Lung (tissue), 12 donors: Measurements from ENCODE around the gene RDH11. TPM values are rescaled to one million over a fixed set of nuclear protein-coding genes. Genes with fewer than 3 reads are reported as not detected.

Source experiments
- ATAC-seq: fragments of 200-7000 bp; cut with Tn5 transposase; one replicate; pipeline ENCODE4 v1.9.1; 2020; ENCODE audit warnings: moderate number of reproducible peaks; ENCODE audit not compliant: insufficient read depth, low FRiP score
- DNase-seq, 3 donors: peaks; one replicate each; pipeline ENCODE4 v3.0.0-alpha.2; 2013 to 2017
- H3K27ac ChIP-seq, 2 donors: one replicate each; pipeline ENCODE4 v1.5.1; 2013; ENCODE audit warnings: mild to moderate bottlenecking in 2 of 2, moderate library complexity in 2 of 2, control low read depth in 1 of 2, inconsistent platforms in 1 of 2, low read depth in 1 of 2, low read length in 1 of 2
- H3K27me3 ChIP-seq, 3 donors: one replicate each; pipeline ENCODE4 v1.5.1; 2013; ENCODE audit warnings: low read length in 2 of 3; ENCODE audit not compliant: control insufficient read depth in 3 of 3, insufficient read depth in 3 of 3
- H3K36me3 ChIP-seq, 4 donors: one replicate each; pipeline ENCODE4 v1.5.1; 2013; ENCODE audit warnings: low read length in 4 of 4, mild to moderate bottlenecking in 1 of 4, moderate library complexity in 1 of 4; ENCODE audit not compliant: control insufficient read depth in 4 of 4, insufficient read depth in 4 of 4
- H3K4me1 ChIP-seq, 5 donors: one replicate each; pipeline ENCODE4 v1.5.1; 2013; ENCODE audit warnings: low read length in 5 of 5, mild to moderate bottlenecking in 2 of 5, moderate library complexity in 1 of 5; ENCODE audit not compliant: control insufficient read depth in 5 of 5, insufficient read depth in 5 of 5
- H3K4me3 ChIP-seq: one replicate; pipeline ENCODE4 v1.5.1; 2013; ENCODE audit warnings: mild to moderate bottlenecking, control low read depth, moderate library complexity
- H3K9ac ChIP-seq, 2 donors: one replicate each; pipeline ENCODE4 v1.5.1; 2013; ENCODE audit warnings: low read length in 2 of 2, control low read depth in 1 of 2; ENCODE audit not compliant: insufficient read depth in 1 of 2
- H3K9me3 ChIP-seq, 4 donors: one replicate each; pipeline ENCODE4 v1.5.1; 2013; ENCODE audit warnings: low read length in 3 of 4, mild to moderate bottlenecking in 1 of 4, moderate library complexity in 1 of 4; ENCODE audit not compliant: control insufficient read depth in 4 of 4, insufficient read depth in 3 of 4
- WGBS, 2 donors: extraction: QIAGEN DNeasy Blood & Tissue Kit; methylation state at CpG; one replicate each; pipeline ENCODE4 v1.1.7; 2013; 5-methylcytosine and 5-hydroxymethylcytosine counted together
- polyA plus RNA-seq, 2 donors: library from polyadenylated mRNA; stranded (reverse); fragments of 200-250 nt; gene quantifications; one replicate each; pipeline ENCODE4 v1.2.1, GENCODE V29; 2013
- total RNA-seq, 2 donors: library from RNA; depleted of rRNA in 1 of 2; stranded (reverse); fragments of >200 nt in 1 of 2; gene quantifications; one replicate each; pipeline ENCODE4 v1.2.1, GENCODE V29; 2014 to 2021
- TF ChIP-seq, protein P1 (sequence below): IDR thresholded peaks from 2 replicates; pipeline ENCODE4 v1.5.1; 2012; ENCODE audit warnings: mild to moderate bottlenecking; ENCODE audit errors: control extremely low read depth, extremely low read depth
- donor health status: control.
- donor health status: control.
- donor health status: Bipolar disorder and iron deficiency.
- donor health status: healthy.
- donor health status: DM: yes; HTN: yes; CAD: no.

RDH11 gene
- total and polyA plus RNA-seq, 4 donors: 42.0 to 80.3 (median 67.0) TPM

DNA sequence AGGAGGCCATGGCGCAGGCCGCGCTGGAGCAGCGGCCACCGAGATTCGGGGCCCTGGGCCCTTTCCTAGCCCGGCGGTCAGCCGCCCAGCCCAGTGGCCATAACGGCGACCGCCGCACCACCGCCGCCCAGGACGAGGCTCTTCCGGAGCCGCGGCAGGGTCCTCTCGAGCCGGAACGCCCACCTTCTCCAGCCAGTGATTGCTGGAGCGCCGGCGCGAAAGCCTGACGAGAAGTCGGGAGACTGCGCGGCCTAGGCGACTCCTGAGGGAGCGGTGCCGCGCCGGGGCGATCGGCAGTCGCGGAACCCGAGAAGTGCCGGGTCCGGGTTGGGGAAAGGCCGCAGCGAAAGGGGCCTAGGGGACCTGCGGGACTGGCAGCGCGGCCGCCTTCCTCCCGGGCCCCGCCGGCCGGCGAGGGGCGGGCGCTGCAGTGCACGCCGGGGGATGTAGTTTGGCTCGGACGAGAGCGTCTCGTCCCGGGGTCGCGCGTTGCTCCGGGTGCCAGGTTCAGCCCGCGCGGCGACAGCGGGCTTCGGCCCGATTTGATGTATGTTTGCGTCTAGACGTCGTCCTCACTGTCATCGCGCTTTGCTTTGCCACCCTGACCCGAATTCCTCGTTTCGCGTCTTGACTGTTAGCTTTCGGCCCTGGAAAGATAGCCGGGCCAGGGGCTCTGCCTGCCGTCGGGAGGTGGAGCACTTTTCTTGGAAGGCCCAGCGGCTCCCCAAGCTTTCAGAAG lies 20.9 kb downstream of the RDH11 start, which contains the start of gene VTI1B:
Gene VTI1B, minus strand, starts transcription at position 153 of the 739 bp plus-strand sequence. Its CDS starts 143 bp downstream, at position 10.
- Histone ChIP-seq H3K27ac (peak within 1 kb of the TSS; percentile 90 to 99), H3K27me3 (no peaks in the 10 kb centered on the region), H3K9ac (peak within 1 kb of the TSS; percentile 59 to 87), H3K36me3 (peaks cover 4 to 10% (median 7%) of the 10 kb centered on the region in 4 donors), H3K4me1 (peaks cover 4 to 15% (median 6%) of the 10 kb centered on the region in 5 donors), H3K9me3 (no peaks in the 10 kb centered on the region), H3K4me3 (peak within 1 kb of the TSS; percentile 93)
- DNase-seq (peak; percentile 89 to 91 (median 91)), ATAC-seq (peak; percentile 95)
- WGBS, 2 donors: 0 to 1% methylated on average over 72 to 87 of the region's 87 CpGs
- TF ChIP-seq, protein P1, sequence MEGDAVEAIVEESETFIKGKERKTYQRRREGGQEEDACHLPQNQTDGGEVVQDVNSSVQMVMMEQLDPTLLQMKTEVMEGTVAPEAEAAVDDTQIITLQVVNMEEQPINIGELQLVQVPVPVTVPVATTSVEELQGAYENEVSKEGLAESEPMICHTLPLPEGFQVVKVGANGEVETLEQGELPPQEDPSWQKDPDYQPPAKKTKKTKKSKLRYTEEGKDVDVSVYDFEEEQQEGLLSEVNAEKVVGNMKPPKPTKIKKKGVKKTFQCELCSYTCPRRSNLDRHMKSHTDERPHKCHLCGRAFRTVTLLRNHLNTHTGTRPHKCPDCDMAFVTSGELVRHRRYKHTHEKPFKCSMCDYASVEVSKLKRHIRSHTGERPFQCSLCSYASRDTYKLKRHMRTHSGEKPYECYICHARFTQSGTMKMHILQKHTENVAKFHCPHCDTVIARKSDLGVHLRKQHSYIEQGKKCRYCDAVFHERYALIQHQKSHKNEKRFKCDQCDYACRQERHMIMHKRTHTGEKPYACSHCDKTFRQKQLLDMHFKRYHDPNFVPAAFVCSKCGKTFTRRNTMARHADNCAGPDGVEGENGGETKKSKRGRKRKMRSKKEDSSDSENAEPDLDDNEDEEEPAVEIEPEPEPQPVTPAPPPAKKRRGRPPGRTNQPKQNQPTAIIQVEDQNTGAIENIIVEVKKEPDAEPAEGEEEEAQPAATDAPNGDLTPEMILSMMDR: no peak

GRCh38 chr14:67674139-67674479 lies 21.5 kb downstream of the RDH11 start:
- H3K36me3 ChIP-seq: peaks cover 4 to 10% (median 7%) of the 10 kb centered on the region in 4 donors
- DNase-seq: peak; percentile 70 to 77 (median 72)
- ATAC-seq: peak; percentile 76
- H3K9me3 ChIP-seq: no peaks in the 10 kb centered on the region
- H3K4me3 ChIP-seq: peak overlapping the region; percentile 93
- H3K4me1 ChIP-seq: peaks cover 4 to 15% (median 6%) of the 10 kb centered on the region in 5 donors
- peak overlapping the region; percentile 90 to 99 for H3K27ac ChIP-seq
- peak overlapping the region; percentile 59 to 71 for H3K9ac ChIP-seq
- 0 to 1% methylated on average over 19 to 25 of the region's 25 CpGs for WGBS, 2 donors
- H3K27me3 ChIP-seq: no peaks in the 10 kb centered on the region
- TF ChIP-seq, protein P1: no peak

DNA sequence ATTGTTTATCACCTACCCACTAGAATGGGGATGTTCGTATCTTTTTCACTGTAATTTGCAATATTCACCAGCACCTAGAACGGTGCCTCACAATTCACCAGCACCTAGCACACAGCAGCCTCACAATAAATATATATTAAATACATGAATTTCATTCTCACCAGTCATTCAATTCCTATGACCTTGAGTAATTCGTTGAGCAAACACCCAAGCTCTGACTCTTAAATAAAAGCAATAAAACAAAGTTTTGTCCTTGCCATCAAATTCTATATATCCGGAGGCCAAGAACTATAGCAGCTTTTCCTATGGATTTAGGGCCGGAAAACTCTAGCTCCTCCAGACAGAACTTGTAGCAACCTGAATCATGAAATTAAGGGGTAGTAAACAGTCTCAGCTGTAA lies 22.1 kb downstream of the RDH11 start:
- H3K36me3 ChIP-seq: peaks cover 4 to 10% (median 7%) of the 10 kb centered on the region in 4 donors
- H3K27me3 ChIP-seq: no peaks in the 10 kb centered on the region
- no peaks in the 10 kb centered on the region for H3K9me3 ChIP-seq
- H3K4me1 ChIP-seq: peaks cover 4 to 15% (median 6%) of the 10 kb centered on the region in 5 donors
- peak overlapping the region; percentile 93 for H3K4me3 ChIP-seq
- TF ChIP-seq, protein P1: no peak
- DNase-seq: no peak
- ATAC-seq: no peak
- H3K9ac ChIP-seq: peak overlapping the region; percentile 59 to 71
- peak overlapping the region in 1 of 2 donors; percentile 11 for H3K27ac ChIP-seq
- WGBS, 2 donors: 46 to 69% methylated on average over 5 of the region's 5 CpGs
